DLD1 (cell line): ENCODE measurements around the gene PGAP3.

Experiments
- in situ Hi-C: cut with HindIII; loops from 2 replicates; pipeline ENCODE4 v1.10.0; 2017; ENCODE audit warnings: low sequenced_read_pairs

The PGAP3 gene

GRCh38 chr17:39697961-39698360, 10.1 kb upstream of the PGAP3 start:
- in situ Hi-C loops: no loop called here

DNA sequence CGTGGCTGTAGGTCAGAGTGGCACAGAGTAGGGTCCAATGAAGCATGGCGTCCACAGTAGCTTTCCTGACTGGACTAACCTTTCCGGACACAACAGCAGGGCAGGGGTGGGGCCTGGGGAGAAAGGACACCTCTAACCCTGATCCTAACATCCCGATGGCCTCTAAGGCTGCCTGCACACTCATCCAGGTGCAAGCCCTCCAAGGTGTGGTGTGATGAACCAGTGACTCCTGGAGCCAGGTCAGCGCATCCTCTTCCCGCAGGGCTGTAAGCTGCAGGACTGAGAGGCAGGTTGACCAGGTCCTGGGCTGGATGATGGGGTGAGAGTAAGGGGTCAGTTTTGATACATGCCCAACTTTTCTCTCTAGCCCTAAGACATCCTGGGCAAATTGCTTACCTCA, 8.9 kb upstream of the PGAP3 start:
- in situ Hi-C loops: no loop called here

- in situ Hi-C loops: no loop called here
Observed at GRCh38 chr17:39695089-39695474, 7.2 kb upstream of the PGAP3 start.

GRCh38 chr17:39694593-39694992, 6.7 kb upstream of the PGAP3 start:
- in situ Hi-C loops: no loop called here

GRCh38 chr17:39688945-39689344, 1.1 kb upstream of the PGAP3 start:
- in situ Hi-C loops: no loop called here

GRCh38 chr17:39688475-39688835, 598 bp upstream of the PGAP3 start:
- in situ Hi-C loops: no loop called here

DNA sequence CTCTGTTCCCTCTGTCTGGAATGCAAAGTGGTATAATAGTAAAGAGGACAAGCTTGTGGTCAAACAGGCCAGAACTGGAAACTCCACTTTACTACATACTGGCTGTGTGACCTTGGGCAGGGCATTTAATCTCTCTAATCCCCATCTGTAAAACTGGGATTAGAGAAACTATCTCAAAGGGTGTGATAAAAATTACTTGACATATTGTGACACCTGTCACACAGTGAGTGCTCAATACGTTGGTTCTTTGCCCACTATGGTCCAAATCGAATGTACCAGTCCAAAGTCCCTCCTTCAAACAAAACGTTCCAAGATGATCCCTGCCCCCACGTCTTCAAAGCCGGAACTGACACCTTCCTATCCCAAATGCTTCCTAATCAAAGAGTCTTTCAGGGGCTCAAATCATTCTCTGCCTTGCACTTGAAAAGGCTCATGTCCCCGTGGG, 734 bp downstream of the PGAP3 start:
- in situ Hi-C loops: no loop called here

DNA sequence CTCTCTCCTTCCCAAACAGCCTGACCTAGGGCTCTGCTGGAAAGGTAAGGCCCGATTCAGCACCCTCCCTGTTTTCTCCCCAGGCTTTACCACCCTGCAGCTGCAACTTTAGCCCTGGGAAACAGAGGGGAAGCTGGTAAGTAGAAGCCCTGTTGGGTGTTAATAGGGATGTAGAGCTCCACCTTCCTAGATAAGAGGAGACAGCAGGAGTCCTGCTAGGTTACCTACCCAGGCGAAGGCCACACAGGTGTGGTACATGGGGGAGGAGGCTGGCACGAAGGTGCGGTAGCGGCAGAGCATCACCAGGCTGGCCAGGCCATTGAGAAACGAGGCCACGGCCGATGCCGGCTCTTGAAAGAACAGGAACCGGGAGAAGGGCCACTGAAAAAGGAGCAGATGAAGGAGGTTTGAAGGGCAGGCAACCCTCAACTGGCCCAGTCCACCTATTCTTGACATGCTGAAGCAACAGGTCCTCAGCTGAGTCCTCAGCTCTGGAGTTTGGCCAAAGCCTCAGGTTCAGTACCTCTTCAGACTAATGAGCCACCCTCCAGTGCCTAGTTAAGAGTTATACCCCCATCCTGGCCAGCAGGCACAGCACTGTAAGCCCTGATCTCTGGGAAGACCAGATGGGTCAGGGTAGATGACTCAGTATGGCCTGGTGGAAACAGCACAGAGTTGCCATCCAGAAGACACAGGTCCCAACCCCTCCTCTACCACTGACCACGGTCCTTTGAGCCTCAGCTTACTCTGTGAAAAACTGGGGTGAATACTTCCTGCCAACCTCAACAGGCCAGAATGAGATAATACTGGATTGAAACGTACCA, 3.3 kb downstream of the PGAP3 start:
- in situ Hi-C loops: no loop called here

GRCh38 chr17:39683295-39683939, 4.4 kb downstream of the PGAP3 start:
- in situ Hi-C loops: no loop called here

GRCh38 chr17:39679521-39680192, 8.2 kb downstream of the PGAP3 start:
- in situ Hi-C loops: loop anchor here (10.0 kb wide), 1 partner anchor 65 kb away; no protein-coding TSS in a partner anchor

DNA sequence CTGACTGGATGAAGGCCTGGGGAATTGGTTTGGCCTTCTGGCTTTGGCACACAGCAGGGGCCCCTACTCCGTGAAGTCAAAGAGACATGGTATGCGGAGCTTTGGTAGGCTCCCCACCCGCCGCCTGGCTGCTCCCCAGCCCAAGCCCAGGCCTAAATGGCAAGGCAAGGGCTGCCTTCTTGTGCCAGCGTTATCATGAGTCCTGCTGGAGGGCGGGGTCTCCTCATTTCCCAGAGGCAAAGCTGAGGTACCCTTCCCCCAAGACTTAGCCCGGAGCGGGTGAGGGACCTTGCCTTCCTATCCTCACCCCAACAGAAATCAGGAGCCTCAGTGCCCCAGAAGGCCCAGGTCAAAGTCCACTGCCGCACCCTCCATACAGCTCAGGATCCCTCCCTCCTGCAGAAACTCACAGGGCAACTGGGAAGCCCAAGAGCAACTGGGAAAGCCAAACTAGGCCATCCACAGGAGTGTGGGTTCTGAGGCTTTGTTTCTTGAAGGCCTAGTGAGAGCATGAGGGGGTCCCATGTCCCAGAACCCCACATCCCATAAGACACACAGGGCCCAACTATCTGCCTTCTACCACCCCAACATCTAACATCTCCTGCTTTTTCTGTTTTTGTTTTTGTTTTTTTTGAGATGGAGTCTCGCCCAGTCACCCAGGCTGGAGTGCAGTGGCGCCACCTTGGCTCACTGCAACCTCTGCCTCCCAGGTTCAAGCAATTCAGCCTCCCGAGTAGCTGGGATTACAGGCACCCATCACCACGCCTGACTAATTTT, 9.3 kb downstream of the PGAP3 start:
- in situ Hi-C loops: loop anchor here (10.0 kb wide), 1 partner anchor 64 kb away; no protein-coding TSS in a partner anchor

DNA sequence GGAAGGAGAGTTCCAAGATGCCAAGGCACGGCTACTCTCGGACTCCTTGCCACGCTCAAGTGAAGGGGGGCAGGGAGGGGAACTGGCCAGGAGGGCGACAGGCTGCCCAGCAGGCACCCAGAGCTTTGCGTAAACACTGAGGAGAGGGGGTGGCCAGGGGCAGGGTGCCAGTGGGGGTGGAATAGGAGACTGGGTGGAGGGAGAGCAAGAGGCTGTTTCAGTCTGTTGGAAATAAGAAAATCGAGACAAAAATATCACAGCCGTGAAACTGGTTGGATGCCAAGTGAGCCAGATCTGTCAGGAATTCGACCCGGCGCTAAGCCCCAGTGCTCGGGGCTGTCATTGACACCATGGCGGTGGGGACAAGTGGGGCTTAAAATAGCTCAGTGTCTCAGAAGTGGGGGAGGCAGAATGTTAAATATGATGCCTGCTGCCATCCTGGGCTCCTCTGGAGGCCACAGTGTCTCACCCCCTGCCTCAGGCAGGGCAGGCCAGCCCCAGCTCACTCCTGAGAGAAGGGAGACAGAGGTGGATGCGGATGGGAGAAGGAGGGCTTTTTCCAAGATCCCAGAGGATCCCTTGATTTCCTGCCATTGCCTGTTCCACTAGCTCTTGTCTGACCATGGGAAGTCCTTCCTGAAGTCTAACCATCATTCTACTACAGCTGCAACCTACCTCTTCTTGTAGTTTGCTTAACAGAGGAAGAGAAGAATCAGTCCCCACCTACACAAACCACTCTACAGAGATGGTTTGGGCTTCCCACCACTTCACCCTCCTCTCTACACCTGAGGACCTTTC, 10.1 kb downstream of the PGAP3 start:
- in situ Hi-C loops: loop anchor here (10.0 kb wide), 1 partner anchor 63 kb away; no protein-coding TSS in a partner anchor

DNA sequence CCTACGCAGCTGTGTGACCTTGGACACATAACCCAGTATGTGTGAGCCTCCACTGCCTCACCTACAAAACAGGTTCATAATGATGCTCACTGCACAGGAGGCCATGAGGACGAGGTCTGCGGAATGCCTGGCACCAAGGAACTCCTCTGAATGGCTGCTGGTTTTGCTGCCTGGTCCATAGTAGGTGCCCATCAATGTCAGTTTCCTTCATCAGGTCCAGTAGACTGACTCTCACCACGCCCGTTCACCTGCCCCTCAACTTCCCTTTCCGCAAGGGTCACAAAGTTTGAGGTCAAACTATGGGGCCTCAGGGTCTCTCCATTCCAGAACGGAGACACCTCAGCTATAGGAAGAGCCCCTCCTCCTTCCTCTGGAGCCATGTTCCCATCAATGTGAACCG, 10.8 kb downstream of the PGAP3 start:
- in situ Hi-C loops: loop anchor here (10.0 kb wide), 1 partner anchor 62 kb away; no protein-coding TSS in a partner anchor

DNA sequence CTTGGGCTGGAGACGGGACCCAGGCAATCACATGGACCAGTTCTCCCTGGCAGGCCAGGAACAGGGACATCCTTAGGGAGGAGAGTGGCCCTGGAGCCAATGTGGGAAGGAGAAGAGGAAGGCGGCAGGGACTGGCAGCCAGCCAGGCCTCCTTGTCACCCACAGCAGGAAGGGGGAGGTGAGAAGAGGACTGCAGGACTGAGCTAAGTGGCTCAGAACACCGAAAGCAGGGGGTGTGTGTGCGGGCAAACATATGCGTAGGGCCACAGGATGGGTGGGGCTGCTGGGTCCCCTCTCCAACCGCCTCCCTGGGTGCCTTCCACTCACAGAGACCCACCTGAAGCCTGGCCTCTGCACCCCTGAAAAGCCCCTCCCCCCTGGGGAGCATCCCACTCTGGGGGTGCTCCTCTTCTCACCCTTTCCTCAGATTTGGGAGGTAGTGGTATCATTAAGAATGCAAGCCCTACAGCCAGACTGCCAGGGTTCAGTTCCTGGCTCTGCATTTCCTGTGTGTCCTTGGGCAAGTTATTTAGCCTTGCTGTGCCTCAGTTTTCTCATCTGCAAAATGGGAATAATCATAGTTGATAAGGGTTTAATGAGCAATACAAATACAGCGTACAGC, 11.5 kb downstream of the PGAP3 start:
- in situ Hi-C loops: loop anchor here (10.0 kb wide), 1 partner anchor 62 kb away; no protein-coding TSS in a partner anchor

- in situ Hi-C loops: loop anchor here (10.0 kb wide), 1 partner anchor 61 kb away; no protein-coding TSS in a partner anchor
Observed at GRCh38 chr17:39675390-39676082, 12.3 kb downstream of the PGAP3 start.

GRCh38 chr17:39674702-39675389, 13.0 kb downstream of the PGAP3 start:
- in situ Hi-C loops: loop anchor here (10.0 kb wide), 1 partner anchor 60 kb away; no protein-coding TSS in a partner anchor

GRCh38 chr17:39674179-39674578, 13.7 kb downstream of the PGAP3 start:
- in situ Hi-C loops: loop anchor here (10.0 kb wide), 1 partner anchor 59 kb away; no protein-coding TSS in a partner anchor
